ENCODE results near the gene RPN2. TPM values are rescaled to one million over a fixed set of nuclear protein-coding genes. Genes with fewer than 3 reads are reported as not detected.

Gene RPN2
- total and polyA plus RNA-seq, 9 of the 15 experiments (the other 6 are each of a cell fraction or from before 2014, with no cell fraction given): 168 to 548 (median 325) TPM

DNA sequence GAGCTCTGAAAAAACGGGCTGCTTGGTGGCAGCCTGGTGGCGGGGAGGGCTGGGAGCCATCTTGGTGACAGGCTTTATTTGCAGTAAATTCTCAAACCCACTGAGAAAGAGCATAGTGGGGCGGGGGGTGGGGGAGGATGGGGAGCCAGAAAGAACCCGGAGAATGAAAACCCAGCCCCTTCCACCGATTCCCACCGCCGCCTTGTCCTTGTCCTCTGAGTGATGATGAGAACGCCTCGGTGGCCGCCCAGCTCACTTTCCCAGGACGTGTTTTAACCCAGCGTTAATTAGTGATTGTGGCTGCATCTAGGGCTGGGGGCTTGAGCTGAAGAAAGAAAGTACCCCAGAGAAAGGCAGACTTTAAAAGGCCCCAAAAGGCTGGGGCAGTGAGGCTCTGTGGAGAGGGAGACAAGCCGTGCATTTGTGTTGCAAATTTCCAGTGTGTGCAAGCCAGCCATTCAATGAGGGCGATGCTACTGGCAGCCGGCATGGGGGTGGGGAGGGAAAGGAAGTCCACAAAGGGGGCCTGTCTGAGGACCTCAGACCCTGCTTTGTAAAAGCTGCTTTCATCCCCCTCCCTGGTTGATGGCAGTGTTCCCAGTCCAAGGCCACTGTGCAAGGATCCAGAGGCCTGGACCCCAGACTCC lies 88.7 kb downstream of the RPN2 start:
- ChIA-PET POLR2A (interaction anchor here (0.5 to 1.3 kb wide), 4 partner anchors 9 to 11 kb away, joined by 3 to 5 read pairs (median 4); no protein-coding TSS in a partner anchor), CTCF (ENCODE audit: low intra/inter-chr PET ratio) (interaction anchor here (0.6 kb wide), 1 partner anchor 116 kb away, joined by 3 read pairs; no protein-coding TSS in a partner anchor)
- WGBS (ENCODE audit: insufficient coverage, low coverage, missing lambda C conversion rate): 20% methylated on average over 15 of the region's 15 CpGs
- FAIRE-seq: no peak
- intact Hi-C loops (cut with micrococcal nuclease): loop anchor here (5.0 kb wide), 1 partner anchor 265 kb away; no protein-coding TSS in a partner anchor
- no peaks in the 10 kb centered on the region for H3K36me3 ChIP-seq (ENCODE audit: control insufficient read depth, insufficient read depth, low read length)
- no peak overlapping the region for H2AFZ ChIP-seq (ENCODE audit: low read depth, low read length)
- BruUV-seq (replicated peaks): no TSS peak
- H3K79me2 ChIP-seq (ENCODE audit: control insufficient read depth, insufficient read depth, low read length): no peaks in the 10 kb centered on the region
- H4K20me1 ChIP-seq (replicated peaks; ENCODE audit: control insufficient read depth, insufficient read depth, low read length): no peaks in the 10 kb centered on the region
- H3K27ac ChIP-seq (ENCODE audit: extremely low read depth, low read depth, low read length): no peak overlapping the region
- DNase-seq (ENCODE audit: extremely low read depth in 1 of 4, low spot score in 3 of 4): no peak
- H3K9me1 ChIP-seq (ENCODE audit: control insufficient read depth, insufficient read depth, low read length): no peaks in the 10 kb centered on the region
- no peak overlapping the region for H3K4me2 ChIP-seq (ENCODE audit: insufficient read depth, low read length)
- ATAC-seq: no peak
- peaks cover 17 to 19% of the 10 kb centered on the region in 2 experiments for H3K4me1 ChIP-seq (replicated peaks in 1 of 2; ENCODE audit: control insufficient read depth in 2 of 2, insufficient read depth in 2 of 2, low read length in 2 of 2)
- peaks cover 2 to 10% of the 10 kb centered on the region in 2 experiments; a peak in 4 of 5 replicates for H3K27me3 ChIP-seq (ENCODE audit: control insufficient read depth in 2 of 2, insufficient read depth in 2 of 2, low read length in 2 of 2)
- H3K9me3 ChIP-seq (replicated peaks; ENCODE audit: control insufficient read depth, insufficient read depth, low read depth, low read length): peaks cover 4% of the 10 kb centered on the region; the same call in 1 of the 2 replicates
- no peak overlapping the region for H3K4me3 ChIP-seq
- in situ Hi-C loops (cut with MboI): no loop called here
- no peak overlapping the region for H3K9ac ChIP-seq (ENCODE audit: insufficient read depth in 1 of 2, low read depth in 2 of 2, low read length in 2 of 2)
- TF ChIP-seq DMBX1 (CRISPR knock-in tag; IDR thresholded peaks at IDR 0.05; ENCODE audit: borderline replicate concordance) (no peak), ZNF347 (CRISPR knock-in tag; IDR thresholded peaks at IDR 0.05; ENCODE audit: low read depth) (no peak), EZH2 (IDR thresholded peaks at IDR 0.05; ENCODE audit: borderline replicate concordance, low read depth, low read length) (no peak), RNF219 (CRISPR knock-in tag; IDR thresholded peaks at IDR 0.05) (no peak), ZNF146 (CRISPR knock-in tag; IDR thresholded peaks at IDR 0.05; ENCODE audit: unreplicated experiment) (no peak), ZBTB34 (CRISPR knock-in tag; IDR thresholded peaks at IDR 0.05) (no peak), ELF4 (CRISPR knock-in tag; IDR thresholded peaks at IDR 0.05) (no peak), POU5F1 (IDR thresholded peaks at IDR 0.05; ENCODE audit: borderline replicate concordance, low read depth, low read length, partially characterized antibody) (no peak), CEBPB (tag; IDR thresholded peaks at IDR 0.05) (no peak), CBX3 (IDR thresholded peaks at IDR 0.05; ENCODE audit: borderline replicate concordance in 1 of 2, low read length in 2 of 2) (no peak), MAFG (tag; conservative IDR thresholded peaks at IDR 0.05) (no peak), ZNF316 (IDR thresholded peaks at IDR 0.05) (no peak), ZNF79 (CRISPR knock-in tag; IDR thresholded peaks at IDR 0.05; ENCODE audit: low read depth) (no peak), HNRNPL (IDR thresholded peaks at IDR 0.05; ENCODE audit: low read depth, low read length) (no peak)
